Measurements from ENCODE around the gene MORN1. TPM values are rescaled to one million over a fixed set of nuclear protein-coding genes. Genes with fewer than 3 reads are reported as not detected.

MORN1 gene
- total RNA-seq, 1 donor from 2014 or later = 12.7 TPM

GRCh38 chr1:2350911-2351655 is 40.3 kb downstream of the MORN1 start:
- Mint-ChIP-seq H3K4me3 (ENCODE audit: unreplicated experiment) (no peak overlapping the region), H3K27me3 (ENCODE audit: unreplicated experiment) (no peaks in the 10 kb centered on the region), H3K36me3 (ENCODE audit: unreplicated experiment) (no peaks in the 10 kb centered on the region), H3K4me1 (ENCODE audit: unreplicated experiment) (peaks cover 6% of the 10 kb centered on the region), H3K27ac (ENCODE audit: unreplicated experiment) (no peak overlapping the region), H3K9me3 (ENCODE audit: unreplicated experiment) (no peaks in the 10 kb centered on the region)
- no peak for DNase-seq (ENCODE audit: extremely low spot score, unreplicated experiment)
- TF ChIP-seq CTCF (IDR thresholded peaks at IDR 0.05) = no peak

DNA sequence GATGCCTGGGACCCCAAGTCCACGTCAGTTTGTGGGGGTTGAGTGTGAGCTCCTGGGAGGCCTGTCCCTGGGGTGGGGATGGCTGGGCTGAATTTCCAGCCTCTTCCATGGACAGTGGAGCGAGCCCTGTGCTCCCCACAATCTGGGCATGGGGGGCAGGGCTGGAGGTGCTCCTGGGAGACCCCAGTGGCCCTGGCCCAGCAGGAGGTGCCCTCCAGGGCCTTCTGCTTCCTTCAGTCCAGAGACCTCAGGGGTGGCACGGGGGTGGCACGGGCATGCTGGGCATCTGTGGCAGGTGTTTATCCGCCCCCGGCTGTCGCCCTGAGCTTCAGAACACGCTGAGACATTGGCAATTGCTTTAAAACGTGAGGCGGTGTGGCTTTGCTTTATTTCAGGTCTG is 40.9 kb downstream of the MORN1 start:
- DNase-seq (ENCODE audit: extremely low spot score, unreplicated experiment) = no peak
- H3K4me1 Mint-ChIP-seq (ENCODE audit: unreplicated experiment) = peaks cover 6% of the 10 kb centered on the region
- no peaks in the 10 kb centered on the region for H3K27me3 Mint-ChIP-seq (ENCODE audit: unreplicated experiment)
- TF ChIP-seq CTCF (IDR thresholded peaks at IDR 0.05) = no peak
- H3K4me3 Mint-ChIP-seq (ENCODE audit: unreplicated experiment) = no peak overlapping the region
- H3K9me3 Mint-ChIP-seq (ENCODE audit: unreplicated experiment) = no peaks in the 10 kb centered on the region
- H3K27ac Mint-ChIP-seq (ENCODE audit: unreplicated experiment) = no peak overlapping the region
- no peaks in the 10 kb centered on the region for H3K36me3 Mint-ChIP-seq (ENCODE audit: unreplicated experiment)

DNA sequence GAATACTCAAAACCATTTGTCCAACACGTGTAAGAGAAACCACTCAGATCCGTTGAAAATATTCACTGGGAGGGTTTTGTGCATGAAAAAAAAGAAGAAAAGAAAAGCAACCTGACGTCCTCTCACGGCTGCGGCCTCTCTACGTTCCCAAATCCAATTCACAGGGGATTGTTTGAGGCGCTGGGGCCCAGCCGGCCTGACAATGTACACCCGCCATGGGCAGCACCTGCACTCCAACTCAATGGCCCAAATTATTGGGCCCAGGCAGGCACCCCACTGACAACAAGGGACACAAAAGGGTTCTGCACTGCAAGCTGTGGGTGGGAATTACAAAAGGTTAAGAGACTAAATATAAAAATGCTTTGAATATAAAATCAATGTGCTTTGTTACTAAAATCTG is 41.5 kb downstream of the MORN1 start:
- no peaks in the 10 kb centered on the region for H3K36me3 Mint-ChIP-seq (ENCODE audit: unreplicated experiment)
- no peak for DNase-seq (ENCODE audit: extremely low spot score, unreplicated experiment)
- no peak for TF ChIP-seq CTCF (IDR thresholded peaks at IDR 0.05)
- no peaks in the 10 kb centered on the region for H3K27me3 Mint-ChIP-seq (ENCODE audit: unreplicated experiment)
- peaks cover 6% of the 10 kb centered on the region for H3K4me1 Mint-ChIP-seq (ENCODE audit: unreplicated experiment)
- no peak overlapping the region for H3K27ac Mint-ChIP-seq (ENCODE audit: unreplicated experiment)
- no peaks in the 10 kb centered on the region for H3K9me3 Mint-ChIP-seq (ENCODE audit: unreplicated experiment)
- no peak overlapping the region for H3K4me3 Mint-ChIP-seq (ENCODE audit: unreplicated experiment)

DNA sequence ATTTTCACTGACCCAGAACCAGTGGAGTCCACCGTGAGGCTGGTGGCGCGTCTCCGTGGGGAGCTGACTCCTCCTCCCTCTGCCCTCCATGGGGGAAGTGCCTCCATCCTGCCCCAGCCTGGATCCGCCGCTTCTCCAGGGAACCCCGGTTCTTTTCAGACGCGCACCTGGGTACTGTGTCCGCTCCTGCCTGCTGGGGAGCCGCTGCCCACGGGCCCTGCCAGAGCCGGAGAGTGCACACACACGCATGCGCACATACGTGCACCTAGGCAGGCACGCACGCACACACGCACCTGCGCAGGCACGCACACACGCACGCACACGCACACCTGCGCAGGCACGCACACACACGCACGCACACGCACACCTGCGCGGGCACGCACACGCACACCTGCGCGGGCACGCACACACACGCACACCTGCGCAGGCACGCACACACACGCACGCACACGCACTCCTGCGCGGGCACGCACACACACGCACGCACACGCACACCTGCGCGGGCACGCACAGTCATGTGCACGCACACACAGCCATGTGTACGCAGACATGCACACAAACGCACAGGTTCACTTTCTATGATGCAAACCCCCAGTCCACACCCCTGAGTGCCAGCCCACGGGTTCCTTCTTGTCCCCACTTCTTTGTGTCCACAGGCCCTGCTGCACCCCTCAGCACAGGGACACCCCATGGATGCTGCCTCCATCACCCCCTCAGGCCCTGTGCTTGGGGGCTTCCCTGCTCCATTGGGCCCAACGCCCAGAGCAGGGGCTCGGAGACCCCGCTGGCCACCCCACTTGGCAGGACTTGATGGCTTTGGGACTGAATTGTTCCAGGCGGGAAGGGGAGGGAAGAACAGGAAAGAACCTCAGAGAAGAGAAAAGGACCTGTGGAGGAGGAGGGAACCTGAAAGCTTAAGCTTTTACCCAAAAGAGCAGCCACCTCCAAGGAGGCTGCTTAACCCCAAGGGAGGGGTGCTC is 42.7 kb downstream of the MORN1 start:
- Mint-ChIP-seq H3K36me3 (ENCODE audit: unreplicated experiment) (no peaks in the 10 kb centered on the region), H3K27ac (ENCODE audit: unreplicated experiment) (no peak overlapping the region), H3K9me3 (ENCODE audit: unreplicated experiment) (no peaks in the 10 kb centered on the region), H3K4me1 (ENCODE audit: unreplicated experiment) (peaks cover 3% of the 10 kb centered on the region), H3K27me3 (ENCODE audit: unreplicated experiment) (no peaks in the 10 kb centered on the region), H3K4me3 (ENCODE audit: unreplicated experiment) (no peak overlapping the region)
- DNase-seq (ENCODE audit: extremely low spot score, unreplicated experiment) = no peak
- no peak for TF ChIP-seq CTCF (IDR thresholded peaks at IDR 0.05)

GRCh38 chr1:2347896-2348295 is 43.5 kb downstream of the MORN1 start:
- Mint-ChIP-seq H3K4me1 (ENCODE audit: unreplicated experiment) (no peaks in the 10 kb centered on the region), H3K9me3 (ENCODE audit: unreplicated experiment) (no peaks in the 10 kb centered on the region), H3K4me3 (ENCODE audit: unreplicated experiment) (no peak overlapping the region), H3K27me3 (ENCODE audit: unreplicated experiment) (no peaks in the 10 kb centered on the region), H3K27ac (ENCODE audit: unreplicated experiment) (no peak overlapping the region), H3K36me3 (ENCODE audit: unreplicated experiment) (no peaks in the 10 kb centered on the region)
- no peak for TF ChIP-seq CTCF (IDR thresholded peaks at IDR 0.05)
- DNase-seq (ENCODE audit: extremely low spot score, unreplicated experiment) = no peak
